Motor neuron (in vitro differentiated cells): Measurements from ENCODE around the gene GALNT14. TPM values are rescaled to one million over a fixed set of nuclear protein-coding genes. Genes with fewer than 3 reads are reported as not detected.
"Not testable (repeated sequence)": the region's sequence is repeated elsewhere in the genome, so short reads cannot be mapped to it uniquely, and the experiment has no call there.

Experiments used
- ATAC-seq, 8 experiments: fragments of 200-7000 bp; cut with Tn5 transposase; replicated peaks in 6 of 8; 2 replicates each; pipeline ENCODE4 v1.8.0; 2021; ENCODE audit warnings: mild to moderate bottlenecking in 8 of 8, moderate library complexity in 8 of 8
- H3K27ac ChIP-seq, 2 donors: fragments of 250-450 bp; sonication (Bioruptor Pico); 2 replicates each; pipeline ENCODE4 v1.9.0; 2021; ENCODE audit warnings: antibody characterized with exemption in 2 of 2, mild to moderate bottlenecking in 2 of 2, moderate library complexity in 1 of 2
- H3K4me1 ChIP-seq, 2 donors: fragments of 250-450 bp; sonication (Bioruptor Pico); replicated peaks in 1 of 2; 2 replicates each; pipeline ENCODE4 v1.6.1; 2021; ENCODE audit warnings: antibody characterized with exemption in 2 of 2, mild to moderate bottlenecking in 2 of 2, moderate library complexity in 1 of 2
- H3K4me3 ChIP-seq, 5 donors: fragments of 250-450 bp; sonication (Bioruptor Pico); 2 replicates each; pipeline ENCODE4 v1.9.0; 2021; ENCODE audit warnings: antibody characterized with exemption in 5 of 5, mild to moderate bottlenecking in 5 of 5, moderate library complexity in 4 of 5
- WGBS, 10 experiments: fragments of 450-650 bp; shearing (Covaris generic); methylation state at CpG; one replicate each; pipeline ENCODE4 v1.0.0; 2022; 5-methylcytosine and 5-hydroxymethylcytosine counted together
- in situ Hi-C, 9 experiments: fragments of 400-800 bp; cut with MboI; loops; one replicate each; pipeline ENCODE4 v1.15.0; 2021; ENCODE audit warnings: low sequenced_read_pairs in 9 of 9, low pct_unique_long_range_greater_than_20kb in 2 of 9; ENCODE audit not compliant: unreplicated experiment in 9 of 9
- total RNA-seq, 8 experiments: library from RNA; unstranded; fragments of 300-600 nt; gene quantifications; 2 replicates each; pipeline versions ENCODE4 v1.2.3 to v1.2.4, GENCODE V29; 2022

GALNT14 gene, protein sequence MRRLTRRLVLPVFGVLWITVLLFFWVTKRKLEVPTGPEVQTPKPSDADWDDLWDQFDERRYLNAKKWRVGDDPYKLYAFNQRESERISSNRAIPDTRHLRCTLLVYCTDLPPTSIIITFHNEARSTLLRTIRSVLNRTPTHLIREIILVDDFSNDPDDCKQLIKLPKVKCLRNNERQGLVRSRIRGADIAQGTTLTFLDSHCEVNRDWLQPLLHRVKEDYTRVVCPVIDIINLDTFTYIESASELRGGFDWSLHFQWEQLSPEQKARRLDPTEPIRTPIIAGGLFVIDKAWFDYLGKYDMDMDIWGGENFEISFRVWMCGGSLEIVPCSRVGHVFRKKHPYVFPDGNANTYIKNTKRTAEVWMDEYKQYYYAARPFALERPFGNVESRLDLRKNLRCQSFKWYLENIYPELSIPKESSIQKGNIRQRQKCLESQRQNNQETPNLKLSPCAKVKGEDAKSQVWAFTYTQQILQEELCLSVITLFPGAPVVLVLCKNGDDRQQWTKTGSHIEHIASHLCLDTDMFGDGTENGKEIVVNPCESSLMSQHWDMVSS
- total RNA-seq = 10 to 100 TPM in 2 of 8 experiments, 1 to 10 TPM in 3, under 1 TPM in 2, not detected in 1; 0.21 to 17.0 (median 1.6) TPM

DNA sequence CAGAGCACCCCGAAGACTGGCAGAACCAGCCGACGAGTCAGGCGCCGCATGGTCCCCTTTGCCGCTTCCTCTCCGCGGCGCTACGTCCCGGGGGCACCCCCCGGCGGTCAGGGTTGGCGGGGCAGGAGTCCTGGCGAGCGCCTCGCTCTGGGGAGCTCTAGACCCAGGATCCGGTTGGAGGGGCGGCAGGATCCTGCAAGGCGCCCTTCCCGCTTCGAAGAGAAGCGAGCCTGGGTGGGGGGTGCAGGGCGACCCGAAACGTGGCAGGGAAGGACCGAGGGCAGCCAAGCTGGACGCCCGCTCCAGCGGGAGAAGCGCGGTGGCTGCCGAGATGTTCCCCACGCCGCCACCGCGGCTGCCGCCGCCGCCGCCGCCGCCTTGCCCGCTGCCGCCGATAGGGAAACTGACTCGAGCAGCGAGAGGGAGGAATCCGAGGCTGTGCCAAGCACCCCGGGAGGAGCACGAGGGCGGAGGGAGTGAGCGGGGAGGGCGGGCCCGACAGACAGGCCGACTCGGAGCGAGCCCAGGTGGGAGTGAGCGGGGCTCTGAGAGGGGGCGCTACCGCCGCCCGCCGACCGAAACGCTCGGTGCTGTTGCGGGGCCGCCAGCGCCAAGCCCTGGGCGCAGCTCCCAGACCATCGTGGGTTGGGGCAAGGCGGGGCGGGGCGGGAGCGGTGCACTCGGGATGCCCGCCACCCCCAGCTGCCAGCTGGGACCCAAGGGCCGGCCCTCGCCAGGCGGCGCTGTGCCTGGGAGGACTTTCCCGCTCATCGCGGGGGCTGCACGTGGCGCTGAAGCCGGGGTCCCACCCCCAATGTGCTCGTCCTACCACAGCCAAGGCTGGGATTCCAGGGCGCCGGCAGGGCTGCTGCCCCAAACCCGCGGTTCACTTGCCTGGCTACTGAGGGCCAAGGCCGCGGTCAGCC is at the start of gene GALNT14:
Gene GALNT14, minus strand, starts transcription at position 404 of the 926 bp plus-strand sequence. Its CDS starts 354 bp downstream, at position 50.
- WGBS, 10 experiments = 10% methylated on average over 2 to 8 of the region's 95 CpGs; no CpG with 5 or more reads in 7 of the 10 experiments
- H3K27ac ChIP-seq = no peak within 1 kb of the TSS
- peak within 1 kb of the TSS; percentile 35 to 54 (median 43) for H3K4me3 ChIP-seq
- ATAC-seq = peak; percentile 68 to 89 (median 78)
- in situ Hi-C loops = no loop called here
- peaks cover 3 to 13% of the 10 kb centered on the region in 2 donors for H3K4me1 ChIP-seq

DNA sequence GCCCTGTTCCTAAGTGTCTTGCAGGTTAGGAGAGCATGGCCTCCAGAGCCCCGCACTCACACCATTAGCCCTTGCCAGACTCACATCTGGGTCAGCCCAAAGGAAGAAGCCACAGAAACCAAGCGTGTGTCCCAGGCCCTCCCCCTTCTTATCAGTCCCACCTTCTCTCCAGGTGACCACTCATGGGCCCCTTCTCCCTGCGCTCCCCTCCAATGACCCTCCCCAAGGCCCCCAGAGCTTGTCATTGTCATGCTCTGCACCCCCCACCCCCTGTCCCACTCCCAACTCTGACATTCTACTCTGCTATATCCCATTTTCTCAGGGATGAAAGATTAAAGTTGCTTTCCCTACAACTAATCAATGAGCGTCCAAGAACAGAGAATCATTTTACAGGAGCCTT is 48.9 kb upstream of the GALNT14 start:
- Histone ChIP-seq H3K4me1 (no peaks in the 10 kb centered on the region), H3K27ac (no peak overlapping the region), H3K4me3 (no peak overlapping the region)
- ATAC-seq = no peak
- in situ Hi-C loops = no loop called here
- WGBS, 10 experiments = 7 to 92% (median 30%) methylated on average over 2 of the region's 4 CpGs; no CpG with 5 or more reads in 7 of the 10 experiments

DNA sequence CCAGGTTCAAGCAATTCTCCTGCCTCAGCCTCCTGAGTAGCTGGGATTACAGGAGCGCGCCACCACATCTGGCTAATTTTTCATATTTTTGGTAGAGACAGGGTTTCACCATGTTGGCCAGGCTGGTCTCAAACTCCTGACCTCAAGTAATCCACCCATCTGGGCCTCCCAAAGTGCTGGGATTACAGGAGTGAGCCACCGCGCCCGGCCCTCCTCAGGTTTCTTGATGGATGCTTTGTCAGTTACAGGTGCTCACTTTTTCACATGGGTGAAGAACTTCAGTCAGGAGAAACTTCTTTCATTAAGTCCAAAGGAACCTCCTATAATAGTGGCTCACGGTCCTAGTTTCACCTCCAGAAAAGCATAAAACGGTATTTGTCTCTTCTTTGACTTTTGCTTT is 45.7 kb upstream of the GALNT14 start:
- H3K4me3 ChIP-seq, ATAC-seq, in situ Hi-C loops, H3K27ac ChIP-seq, H3K4me1 ChIP-seq: not testable (repeated sequence)
- 0 to 79% (median 48%) methylated on average over 1 to 7 of the region's 7 CpGs; no CpG with 5 or more reads in 4 of the 10 experiments for WGBS, 10 experiments

DNA sequence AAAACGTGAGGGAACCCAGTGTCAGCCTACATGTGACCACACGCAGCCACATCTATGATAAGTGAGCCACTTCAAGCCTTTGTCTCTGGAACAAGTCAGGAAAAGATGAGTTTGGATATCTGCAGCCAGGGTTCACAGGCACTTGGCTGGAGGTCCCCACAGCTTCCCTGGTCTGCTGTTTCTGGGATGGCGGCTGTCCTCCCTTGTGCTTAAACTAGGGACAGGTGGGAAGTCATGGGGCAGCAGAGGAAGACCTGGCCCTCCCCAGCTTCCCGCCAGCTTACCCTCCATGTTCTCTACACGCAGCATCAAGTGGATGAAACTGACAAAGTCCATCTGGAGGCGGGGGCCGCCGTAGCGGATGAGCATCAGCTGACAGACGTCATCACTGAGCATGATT is 38.5 kb upstream of the GALNT14 start:
- in situ Hi-C loops = no loop called here
- Histone ChIP-seq H3K4me3 (no peak overlapping the region), H3K4me1 (peaks cover 0 to 3% of the 10 kb centered on the region in 2 donors), H3K27ac (no peak overlapping the region)
- no peak for ATAC-seq
- WGBS, 10 experiments = 14 to 84% (median 55%) methylated on average over 1 to 9 of the region's 10 CpGs; no CpG with 5 or more reads in 3 of the 10 experiments

DNA sequence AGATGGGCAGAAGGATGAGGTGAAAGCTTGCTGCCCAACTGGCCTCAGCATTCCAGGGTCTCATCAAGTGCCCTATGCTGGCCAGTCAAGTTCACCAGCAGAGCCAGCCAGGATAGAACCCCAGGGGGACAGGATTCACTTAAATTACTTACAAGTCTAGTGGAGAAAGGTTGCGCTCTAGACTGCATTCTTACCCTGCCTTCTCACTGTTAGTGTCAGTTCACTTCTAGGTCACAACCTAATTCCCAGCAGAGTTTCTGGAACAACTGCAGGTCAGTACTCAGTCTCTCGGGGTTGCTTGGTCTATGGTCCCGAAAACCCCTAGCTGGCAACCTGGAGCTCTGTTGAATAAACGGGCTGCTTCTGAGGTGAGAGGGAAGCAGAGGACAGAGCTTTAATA is 32.9 kb upstream of the GALNT14 start:
- Histone ChIP-seq H3K27ac (no peak overlapping the region), H3K4me1 (peaks cover 0 to 3% of the 10 kb centered on the region in 2 donors), H3K4me3 (no peak overlapping the region)
- in situ Hi-C loops = loop anchor here in 6 of 9 experiments (25.0 kb wide), 3 partner anchors 309 to 984 kb away; no protein-coding TSS in a partner anchor
- WGBS, 10 experiments = 60 to 80% (median 64%) methylated on average over 2 to 4 of the region's 4 CpGs; no CpG with 5 or more reads in 6 of the 10 experiments
- ATAC-seq = no peak

DNA sequence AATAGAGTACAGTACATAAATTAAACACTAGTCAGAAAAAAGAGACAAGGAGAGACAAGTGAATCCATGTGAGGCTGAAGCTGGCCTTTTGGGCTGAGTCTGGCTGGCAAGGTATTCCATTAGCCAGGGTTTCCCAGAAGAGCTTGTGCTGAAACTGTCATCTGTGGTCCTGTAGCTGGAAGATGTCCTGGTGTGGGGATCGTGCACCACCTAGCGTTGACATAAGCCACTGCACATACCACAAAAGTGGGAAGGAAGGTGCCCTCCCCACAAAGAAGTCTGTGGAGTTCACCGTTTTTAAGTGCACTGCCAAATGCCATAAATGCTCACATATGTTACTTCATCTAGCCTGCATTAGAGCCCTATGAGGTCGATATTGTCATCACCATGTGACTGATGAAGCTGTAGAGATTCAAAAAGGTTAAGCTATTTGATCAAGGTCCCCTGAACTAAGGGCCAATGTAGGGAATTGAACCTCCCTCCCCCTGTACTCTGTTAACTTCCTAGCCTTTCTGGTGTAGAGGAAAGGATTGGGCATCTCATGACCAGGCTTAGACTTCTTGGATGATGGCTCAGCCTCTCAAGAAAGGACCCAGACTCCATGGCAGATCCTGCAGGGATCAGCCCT is 31.9 kb upstream of the GALNT14 start:
- peak; percentile 76 to 98 (median 88) for ATAC-seq
- no peak overlapping the region for H3K4me3 ChIP-seq
- in situ Hi-C loops = loop anchor here in 6 of 9 experiments (25.0 kb wide), 3 partner anchors 308 to 983 kb away; no protein-coding TSS in a partner anchor
- WGBS, 10 experiments = 0 to 6% (median 0%) methylated on average over 1 to 3 of the region's 4 CpGs; no CpG with 5 or more reads in 2 of the 10 experiments
- H3K27ac ChIP-seq = no peak overlapping the region
- H3K4me1 ChIP-seq = peaks cover 0 to 3% of the 10 kb centered on the region in 2 donors

DNA sequence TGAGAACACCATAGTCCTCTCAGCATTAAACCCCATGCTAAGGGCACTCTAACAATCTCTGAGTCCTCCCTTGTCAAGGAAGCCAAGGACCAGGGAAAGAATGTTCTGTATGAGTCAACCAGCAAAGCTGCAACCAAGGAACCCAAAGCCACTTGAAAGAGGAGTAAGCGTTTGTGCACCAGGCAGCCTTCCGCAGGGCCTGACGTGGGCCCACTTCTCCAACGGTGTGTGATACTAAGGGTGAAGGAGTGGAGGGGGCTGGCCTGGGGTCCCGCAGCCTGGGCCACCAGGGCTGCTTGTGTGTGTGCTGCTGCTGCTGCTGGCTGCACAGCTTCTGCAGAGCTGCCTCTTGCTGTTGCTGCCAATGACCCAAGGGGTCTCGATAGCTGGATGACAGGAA is 30.1 kb upstream of the GALNT14 start:
- in situ Hi-C loops = loop anchor here in 6 of 9 experiments (25.0 kb wide), 3 partner anchors 306 to 981 kb away; no protein-coding TSS in a partner anchor
- H3K4me3 ChIP-seq = no peak overlapping the region
- 60 to 94% (median 86%) methylated on average over 1 to 5 of the region's 6 CpGs; no CpG with 5 or more reads in 4 of the 10 experiments for WGBS, 10 experiments

DNA sequence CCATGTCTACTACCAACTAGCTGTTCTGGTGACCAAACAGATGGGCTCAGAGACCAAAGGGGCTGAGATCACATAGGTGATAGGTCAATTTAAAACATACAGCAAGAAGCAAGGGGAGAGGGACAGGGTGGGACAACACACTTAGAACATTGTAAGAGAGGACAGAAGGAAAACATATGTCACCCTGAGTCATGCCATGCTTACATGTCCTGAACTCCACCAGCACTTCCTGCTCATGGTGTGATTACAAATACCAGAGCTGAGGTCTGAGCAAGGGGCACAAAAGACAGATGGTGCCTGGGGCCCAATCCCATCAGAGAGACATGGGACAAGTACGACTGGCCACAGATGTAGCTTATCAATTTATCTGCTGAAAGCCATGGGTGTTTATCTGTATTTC is 28.7 kb upstream of the GALNT14 start:
- Histone ChIP-seq H3K27ac (no peak overlapping the region), H3K4me3 (no peak overlapping the region), H3K4me1 (peaks cover 0 to 6% of the 10 kb centered on the region in 2 donors)
- 40 to 100% (median 50%) methylated on average over 1 of the region's 1 CpG; no CpG with 5 or more reads in 7 of the 10 experiments for WGBS, 10 experiments
- no peak for ATAC-seq
- in situ Hi-C loops = loop anchor here in 6 of 9 experiments (25.0 kb wide), 3 partner anchors 305 to 980 kb away; no protein-coding TSS in a partner anchor

More for the DNA sequence above, 30.1 kb upstream of the GALNT14 start:
- no peak for ATAC-seq
- no peak overlapping the region for H3K27ac ChIP-seq
- H3K4me1 ChIP-seq = peaks cover 0 to under 1% of the 10 kb centered on the region in 2 donors

DNA sequence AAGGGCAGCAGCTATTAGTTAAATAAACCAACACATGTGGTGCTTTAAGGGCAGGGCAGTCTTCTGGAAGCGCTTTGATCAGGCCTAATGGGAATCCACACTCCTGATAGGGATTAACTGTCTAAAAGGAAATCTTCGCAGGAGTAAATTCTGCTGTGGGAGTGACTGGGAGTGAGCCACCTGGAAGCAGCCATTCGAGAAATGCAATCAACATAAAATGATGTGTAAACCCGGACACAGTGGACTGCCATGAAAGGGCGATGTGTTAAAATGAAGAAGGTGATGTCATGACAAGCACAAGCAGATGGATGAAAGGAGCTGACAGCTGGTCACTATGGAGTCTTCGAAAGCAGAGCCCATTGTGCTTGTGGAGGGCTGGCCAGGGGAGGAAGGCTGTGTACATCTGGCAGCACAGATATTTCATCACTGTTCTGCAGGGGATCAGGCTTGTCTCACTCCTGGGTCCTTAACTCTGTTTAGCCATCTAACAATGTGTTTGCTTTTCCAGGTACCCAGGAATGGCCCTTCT is 24.8 kb upstream of the GALNT14 start:
- WGBS, 10 experiments = 47 to 92% (median 60%) methylated on average over 2 to 6 of the region's 6 CpGs; no CpG with 5 or more reads in 4 of the 10 experiments
- in situ Hi-C loops = loop anchor here in 6 of 9 experiments (25.0 kb wide), 3 partner anchors 301 to 976 kb away; no protein-coding TSS in a partner anchor
- peak in 5 of 8 experiments; percentile 53 to 95 (median 73) for ATAC-seq
- Histone ChIP-seq H3K4me1 (peaks cover 0 to 6% of the 10 kb centered on the region in 2 donors), H3K27ac (no peak overlapping the region), H3K4me3 (no peak overlapping the region)

DNA sequence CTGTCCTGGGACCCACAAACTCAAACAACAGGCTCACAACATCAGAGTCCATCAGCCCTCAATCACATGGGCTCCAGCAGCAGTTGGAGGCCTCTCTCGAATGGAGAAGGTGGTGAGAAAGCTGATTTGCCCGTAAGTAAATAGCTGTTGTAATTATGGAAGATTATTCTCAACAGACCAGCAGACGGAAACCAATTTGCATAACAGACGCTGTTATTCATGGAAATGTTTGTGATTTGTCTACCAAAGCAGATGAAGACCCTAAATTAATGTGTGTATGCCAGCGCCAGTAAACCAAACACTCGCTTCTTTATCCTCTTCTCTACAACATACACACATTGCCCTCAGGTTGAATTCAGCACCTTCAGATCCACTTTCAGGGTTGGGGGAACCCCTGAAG is 23.4 kb upstream of the GALNT14 start:
- Histone ChIP-seq H3K4me3 (no peak overlapping the region), H3K27ac (no peak overlapping the region), H3K4me1 (peaks cover 0 to 6% of the 10 kb centered on the region in 2 donors)
- in situ Hi-C loops = loop anchor here in 6 of 9 experiments (25.0 kb wide), 3 partner anchors 299 to 974 kb away; no protein-coding TSS in a partner anchor
- ATAC-seq = no peak
- WGBS, 10 experiments = 20 to 100% (median 81%) methylated on average over 1 to 6 of the region's 6 CpGs; no CpG with 5 or more reads in 1 of the 10 experiments

DNA sequence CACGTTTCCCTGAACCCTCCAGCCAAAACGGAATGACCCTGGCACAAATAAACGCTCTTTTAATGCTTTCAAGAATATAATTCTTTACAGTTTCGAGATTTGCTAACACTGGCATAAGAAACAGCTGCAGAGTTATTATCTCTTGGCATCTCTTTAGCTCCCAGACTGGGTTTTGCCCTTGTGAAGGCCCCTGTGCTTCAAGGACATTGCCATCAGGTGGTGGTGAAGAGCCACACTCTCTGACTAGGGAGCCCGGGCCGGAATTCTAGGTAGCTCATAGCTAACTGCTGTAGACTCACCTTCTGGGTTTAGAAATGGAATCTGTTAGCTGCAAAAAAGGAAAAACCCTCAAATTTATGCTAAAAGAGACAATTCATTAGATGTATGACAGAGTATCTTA is 13.3 kb upstream of the GALNT14 start:
- ATAC-seq = peak in 1 of 8 experiments; percentile 26
- Histone ChIP-seq H3K27ac (no peak overlapping the region), H3K4me3 (no peak overlapping the region), H3K4me1 (peaks cover 2 to 5% of the 10 kb centered on the region in 2 donors)
- in situ Hi-C loops = loop anchor here in 6 of 9 experiments (25.0 kb wide), 3 partner anchors 289 to 964 kb away; no protein-coding TSS in a partner anchor
- WGBS, 10 experiments = 0 to 75% (median 69%) methylated on average over 1 to 6 of the region's 6 CpGs; no CpG with 5 or more reads in 4 of the 10 experiments
